KMS-11 (cell line): Measurements from ENCODE around the gene GABBR2.

ENCODE experiments used
- H2AFZ ChIP-seq: fragments of 200-600 bp; sonication (generic); 2 replicates; pipeline ENCODE4 v1.6.1; 2016; ENCODE audit warnings: antibody characterized with exemption, mixed run types, low read depth
- H3K27ac ChIP-seq: fragments of 200-600 bp; sonication (generic); 2 replicates; pipeline ENCODE4 v1.6.1; 2016; ENCODE audit warnings: mild to moderate bottlenecking, mixed run types
- H3K27me3 ChIP-seq: fragments of 200-600 bp; sonication (generic); 2 replicates; pipeline ENCODE4 v1.6.1; 2017; ENCODE audit warnings: mild to moderate bottlenecking, low read depth, mixed run types, moderate library complexity; ENCODE audit not compliant: insufficient read depth
- H3K36me3 ChIP-seq: fragments of 200-600 bp; sonication (generic); 2 replicates; pipeline ENCODE4 v1.6.1; 2017; ENCODE audit warnings: mild to moderate bottlenecking, mixed run types; ENCODE audit not compliant: insufficient read depth
- H3K4me1 ChIP-seq: fragments of 200-600 bp; sonication (generic); 2 replicates; pipeline ENCODE4 v1.6.1; 2016; ENCODE audit warnings: mild to moderate bottlenecking, low read depth, mixed run types; ENCODE audit not compliant: poor library complexity, severe bottlenecking
- H3K4me2 ChIP-seq: fragments of 200-600 bp; sonication (generic); 2 replicates; pipeline ENCODE4 v1.7.0; 2016; ENCODE audit warnings: mild to moderate bottlenecking, mixed run types
- H3K4me3 ChIP-seq: fragments of 200-600 bp; sonication (generic); IDR thresholded peaks from 2 replicates; pipeline ENCODE4 v1.6.1; 2017; ENCODE audit warnings: low read depth, low read length, mixed read lengths; ENCODE audit not compliant: insufficient read depth
- H3K79me2 ChIP-seq: fragments of 200-600 bp; sonication (generic); 2 replicates; pipeline ENCODE4 v1.6.1; 2016; ENCODE audit warnings: low read depth, mixed run types; ENCODE audit not compliant: insufficient read depth
- H3K9ac ChIP-seq: fragments of 200-600 bp; sonication (generic); 2 replicates; pipeline ENCODE4 v1.6.1; 2016; ENCODE audit warnings: mild to moderate bottlenecking, mixed run types
- H4K20me1 ChIP-seq: fragments of 200-600 bp; sonication (generic); 2 replicates; pipeline ENCODE4 v1.6.1; 2016; ENCODE audit warnings: mild to moderate bottlenecking, mixed run types; ENCODE audit not compliant: insufficient read depth
- CTCF ChIP-seq: fragments of 200-600 bp; sonication (generic); conservative IDR thresholded peaks from 2 replicates; pipeline ENCODE4 v1.6.1; 2017; ENCODE audit warnings: low read depth, mild to moderate bottlenecking, antibody characterized with exemption, low read length, moderate library complexity, mixed read lengths

Gene GABBR2

GRCh38 chr9:98334796-98335195 lies 373.9 kb downstream of the GABBR2 start:
- Histone ChIP-seq H3K4me3 (no peak overlapping the region), H3K27ac (no peak overlapping the region), H3K27me3 (no peaks in the 10 kb centered on the region), H3K9ac (no peak overlapping the region), H4K20me1 (no peaks in the 10 kb centered on the region), H3K36me3 (no peaks in the 10 kb centered on the region), H2AFZ (no peak overlapping the region), H3K4me2 (no peak overlapping the region), H3K4me1 (no peaks in the 10 kb centered on the region), H3K79me2 (no peaks in the 10 kb centered on the region)
- TF ChIP-seq CTCF: no peak

- no peak for TF ChIP-seq CTCF
- H3K36me3 ChIP-seq: no peaks in the 10 kb centered on the region
- H3K4me1 ChIP-seq: no peaks in the 10 kb centered on the region
- H3K27ac ChIP-seq: no peak overlapping the region
- no peaks in the 10 kb centered on the region for H3K79me2 ChIP-seq
- H3K27me3 ChIP-seq: no peaks in the 10 kb centered on the region
- H3K4me2 ChIP-seq: no peak overlapping the region
- no peak overlapping the region for H3K9ac ChIP-seq
- no peak overlapping the region for H2AFZ ChIP-seq
- H4K20me1 ChIP-seq: no peaks in the 10 kb centered on the region
- H3K4me3 ChIP-seq: no peak overlapping the region
Observed at GRCh38 chr9:98333703-98334582, 374.8 kb downstream of the GABBR2 start.

- Histone ChIP-seq H3K4me1 (no peaks in the 10 kb centered on the region), H2AFZ (no peak overlapping the region), H3K36me3 (no peaks in the 10 kb centered on the region), H3K27ac (no peak overlapping the region), H3K79me2 (no peaks in the 10 kb centered on the region), H3K4me2 (no peak overlapping the region), H3K27me3 (no peaks in the 10 kb centered on the region), H4K20me1 (no peaks in the 10 kb centered on the region), H3K4me3 (no peak overlapping the region), H3K9ac (no peak overlapping the region)
- no peak for TF ChIP-seq CTCF
Observed at GRCh38 chr9:98332405-98332831, 376.3 kb downstream of the GABBR2 start.

GRCh38 chr9:98331536-98332259 lies 377.0 kb downstream of the GABBR2 start:
- Histone ChIP-seq H3K9ac (no peak overlapping the region), H4K20me1 (no peaks in the 10 kb centered on the region), H3K4me3 (no peak overlapping the region), H3K27ac (no peak overlapping the region), H3K79me2 (no peaks in the 10 kb centered on the region), H2AFZ (no peak overlapping the region), H3K27me3 (no peaks in the 10 kb centered on the region), H3K4me1 (no peaks in the 10 kb centered on the region), H3K36me3 (no peaks in the 10 kb centered on the region), H3K4me2 (no peak overlapping the region)
- TF ChIP-seq CTCF: no peak
